ENCODE results near the gene ATP6V1C2.

ATP6V1C2 gene

DNA sequence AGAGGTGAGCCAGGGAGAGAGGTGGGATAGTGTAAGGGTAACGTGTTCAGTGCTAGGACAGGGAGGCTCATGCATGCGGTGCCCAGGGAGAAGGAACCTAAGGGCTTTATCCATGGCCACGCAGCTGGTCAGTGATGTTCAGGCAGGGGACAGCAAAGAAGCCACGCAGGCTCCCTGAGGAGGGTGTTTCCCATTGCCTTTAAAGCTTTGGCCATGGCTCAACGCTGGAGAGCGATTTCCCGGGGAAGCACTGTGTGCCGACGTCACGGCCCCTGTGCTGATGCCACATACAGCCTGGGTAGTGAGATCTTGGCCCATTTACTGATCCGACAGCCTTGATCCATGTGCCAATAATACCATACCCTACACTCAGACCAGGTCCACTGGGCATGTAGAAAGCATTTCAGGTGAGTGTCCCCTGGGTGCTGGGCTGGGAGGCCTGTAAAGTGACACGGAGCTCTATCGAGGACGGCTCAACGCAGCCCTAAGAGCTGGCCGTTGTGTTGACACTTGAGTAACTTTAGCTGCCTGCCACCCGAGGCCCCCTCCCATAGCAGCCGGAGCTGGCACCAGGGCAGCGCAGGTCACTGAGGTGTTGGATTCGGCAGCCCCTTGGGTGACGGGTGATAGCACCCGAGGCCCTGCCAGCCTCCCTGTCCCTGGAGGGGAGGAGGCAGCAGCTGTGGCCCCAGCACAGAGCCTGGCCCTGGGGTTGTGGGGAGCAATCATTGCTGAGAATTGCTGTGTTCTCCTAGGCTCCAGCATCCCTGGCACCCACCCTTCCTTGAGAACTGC lies 49.7 kb downstream of the ATP6V1C2 start:
- no peak overlapping the region for H3K4me3 ChIP-seq (ENCODE audit: low read length, poor library complexity, severe bottlenecking)
- H3K9me2 ChIP-seq (replicated peaks; ENCODE audit: low read depth, low read length), result no peaks in the 10 kb centered on the region
- H3K9ac ChIP-seq (ENCODE audit: low read depth, low read length, poor library complexity, severe bottlenecking), result no peak overlapping the region
- no peaks in the 10 kb centered on the region for H3K27me3 ChIP-seq (ENCODE audit: insufficient read depth, low read length, poor library complexity, severe bottlenecking)
- H4K20me1 ChIP-seq (ENCODE audit: insufficient read depth, low read length, poor library complexity, severe bottlenecking), result no peaks in the 10 kb centered on the region
- H3K4me1 ChIP-seq (ENCODE audit: insufficient read depth, low read length, poor library complexity, severe bottlenecking), result no peaks in the 10 kb centered on the region
- no peaks in the 10 kb centered on the region for H3K9me3 ChIP-seq (ENCODE audit: insufficient read depth, low read depth, low read length)
- no peaks in the 10 kb centered on the region for H3K36me3 ChIP-seq (ENCODE audit: insufficient read depth, low read length)
- H2AFZ ChIP-seq (ENCODE audit: low read length), result no peak overlapping the region
- H3F3A ChIP-seq (ENCODE audit: low read depth), result no peaks in the 10 kb centered on the region
- TF ChIP-seq, protein P1, sequence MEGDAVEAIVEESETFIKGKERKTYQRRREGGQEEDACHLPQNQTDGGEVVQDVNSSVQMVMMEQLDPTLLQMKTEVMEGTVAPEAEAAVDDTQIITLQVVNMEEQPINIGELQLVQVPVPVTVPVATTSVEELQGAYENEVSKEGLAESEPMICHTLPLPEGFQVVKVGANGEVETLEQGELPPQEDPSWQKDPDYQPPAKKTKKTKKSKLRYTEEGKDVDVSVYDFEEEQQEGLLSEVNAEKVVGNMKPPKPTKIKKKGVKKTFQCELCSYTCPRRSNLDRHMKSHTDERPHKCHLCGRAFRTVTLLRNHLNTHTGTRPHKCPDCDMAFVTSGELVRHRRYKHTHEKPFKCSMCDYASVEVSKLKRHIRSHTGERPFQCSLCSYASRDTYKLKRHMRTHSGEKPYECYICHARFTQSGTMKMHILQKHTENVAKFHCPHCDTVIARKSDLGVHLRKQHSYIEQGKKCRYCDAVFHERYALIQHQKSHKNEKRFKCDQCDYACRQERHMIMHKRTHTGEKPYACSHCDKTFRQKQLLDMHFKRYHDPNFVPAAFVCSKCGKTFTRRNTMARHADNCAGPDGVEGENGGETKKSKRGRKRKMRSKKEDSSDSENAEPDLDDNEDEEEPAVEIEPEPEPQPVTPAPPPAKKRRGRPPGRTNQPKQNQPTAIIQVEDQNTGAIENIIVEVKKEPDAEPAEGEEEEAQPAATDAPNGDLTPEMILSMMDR (conservative IDR thresholded peaks at IDR 0.05; ENCODE audit: low read length), result no peak
- TF ChIP-seq EZH2phosphoT487 (IDR thresholded peaks at IDR 0.05; ENCODE audit: borderline replicate concordance), result no peak
- no peak overlapping the region for H3K4me2 ChIP-seq (ENCODE audit: low read depth, low read length, poor library complexity, severe bottlenecking)
- H3K79me2 ChIP-seq (ENCODE audit: insufficient read depth, low read length), result no peaks in the 10 kb centered on the region

DNA sequence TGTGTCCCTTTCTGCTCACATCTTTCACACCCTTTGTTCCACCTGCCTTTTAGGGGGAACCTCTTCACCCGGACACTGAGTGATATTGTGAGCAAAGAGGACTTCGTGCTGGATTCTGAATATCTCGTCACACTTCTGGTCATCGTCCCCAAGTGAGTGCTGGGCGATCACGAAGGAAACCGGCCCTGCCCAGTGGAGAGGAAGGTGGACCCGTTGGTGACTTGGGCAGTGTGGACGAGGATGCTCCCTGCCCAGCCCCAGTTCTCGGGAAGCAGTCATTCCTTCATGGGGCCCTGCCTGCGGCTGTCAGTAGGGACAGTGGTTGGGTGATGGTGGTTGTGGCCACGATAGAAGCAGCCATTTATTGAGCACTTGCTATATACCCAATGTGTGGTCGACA lies 50.4 kb downstream of the ATP6V1C2 start:
- no peaks in the 10 kb centered on the region for H3K27me3 ChIP-seq (ENCODE audit: insufficient read depth, low read length, poor library complexity, severe bottlenecking)
- no peak overlapping the region for H3K4me2 ChIP-seq (ENCODE audit: low read depth, low read length, poor library complexity, severe bottlenecking)
- peaks cover under 1% of the 10 kb centered on the region; the same call in 1 of the 2 replicates for H3K36me3 ChIP-seq (ENCODE audit: insufficient read depth, low read length)
- no peak overlapping the region for H3K4me3 ChIP-seq (ENCODE audit: low read length, poor library complexity, severe bottlenecking)
- H4K20me1 ChIP-seq (ENCODE audit: insufficient read depth, low read length, poor library complexity, severe bottlenecking), result no peaks in the 10 kb centered on the region
- H3K9ac ChIP-seq (ENCODE audit: low read depth, low read length, poor library complexity, severe bottlenecking), result no peak overlapping the region
- TF ChIP-seq, protein P1 (conservative IDR thresholded peaks at IDR 0.05; ENCODE audit: low read length), result no peak
- no peak for TF ChIP-seq EZH2phosphoT487 (IDR thresholded peaks at IDR 0.05; ENCODE audit: borderline replicate concordance)
- no peaks in the 10 kb centered on the region for H3K4me1 ChIP-seq (ENCODE audit: insufficient read depth, low read length, poor library complexity, severe bottlenecking)
- H3F3A ChIP-seq (ENCODE audit: low read depth), result no peaks in the 10 kb centered on the region
- no peaks in the 10 kb centered on the region for H3K79me2 ChIP-seq (ENCODE audit: insufficient read depth, low read length)
- no peak overlapping the region for H2AFZ ChIP-seq (ENCODE audit: low read length)
- H3K9me2 ChIP-seq (replicated peaks; ENCODE audit: low read depth, low read length), result no peaks in the 10 kb centered on the region
- no peaks in the 10 kb centered on the region for H3K9me3 ChIP-seq (ENCODE audit: insufficient read depth, low read depth, low read length)

DNA sequence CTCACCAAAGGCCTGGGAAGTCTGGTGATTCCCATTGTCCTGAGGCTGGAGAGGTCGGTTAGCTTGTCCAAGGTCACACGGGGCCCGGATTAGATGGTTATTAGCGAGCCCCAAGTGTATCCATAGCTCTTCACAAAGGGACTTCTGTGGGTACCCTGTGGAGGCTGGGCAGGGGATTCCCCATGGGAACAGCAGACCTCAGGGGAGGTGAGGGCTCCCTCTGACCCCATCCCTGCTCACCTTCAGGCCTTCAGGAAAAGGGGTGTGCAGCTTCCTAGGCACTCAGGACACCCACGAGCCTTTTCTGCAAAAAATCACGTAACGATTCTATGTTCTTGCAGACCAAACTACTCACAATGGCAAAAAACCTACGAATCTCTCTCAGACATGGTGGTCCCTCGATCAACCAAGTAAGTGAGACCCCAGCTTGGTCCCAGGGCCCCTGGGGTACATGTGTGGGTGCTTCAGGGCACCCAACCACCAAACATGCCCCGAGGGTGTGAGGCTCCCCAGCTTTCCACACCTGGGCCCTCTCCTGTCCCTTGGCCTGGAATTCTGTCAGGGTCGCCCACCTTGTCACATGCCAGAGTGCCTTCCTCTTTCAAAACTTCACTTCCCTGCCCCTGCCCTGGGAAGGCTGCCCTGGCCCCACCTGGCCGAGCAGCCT lies 50.9 kb downstream of the ATP6V1C2 start:
- Histone ChIP-seq H3K9ac (ENCODE audit: low read depth, low read length, poor library complexity, severe bottlenecking) (no peak overlapping the region), H3K9me3 (ENCODE audit: insufficient read depth, low read depth, low read length) (no peaks in the 10 kb centered on the region), H3K4me1 (ENCODE audit: insufficient read depth, low read length, poor library complexity, severe bottlenecking) (no peaks in the 10 kb centered on the region), H2AFZ (ENCODE audit: low read length) (no peak overlapping the region), H3K36me3 (ENCODE audit: insufficient read depth, low read length) (peaks cover 6% of the 10 kb centered on the region; the same call in 1 of the 2 replicates), H3K9me2 (replicated peaks; ENCODE audit: low read depth, low read length) (no peaks in the 10 kb centered on the region), H3K4me2 (ENCODE audit: low read depth, low read length, poor library complexity, severe bottlenecking) (no peak overlapping the region), H3K4me3 (ENCODE audit: low read length, poor library complexity, severe bottlenecking) (no peak overlapping the region), H3K79me2 (ENCODE audit: insufficient read depth, low read length) (no peaks in the 10 kb centered on the region), H3F3A (ENCODE audit: low read depth) (no peaks in the 10 kb centered on the region), H3K27me3 (ENCODE audit: insufficient read depth, low read length, poor library complexity, severe bottlenecking) (no peaks in the 10 kb centered on the region), H4K20me1 (ENCODE audit: insufficient read depth, low read length, poor library complexity, severe bottlenecking) (no peaks in the 10 kb centered on the region)
- TF ChIP-seq EZH2phosphoT487 (IDR thresholded peaks at IDR 0.05; ENCODE audit: borderline replicate concordance), result no peak
- TF ChIP-seq, protein P1 (conservative IDR thresholded peaks at IDR 0.05; ENCODE audit: low read length), result no peak
